PC-3 (cell line): Measurements from ENCODE around the gene MLIP.

Source experiments
- EZH2 ChIP-seq: fragments of 300-600 bp; sonication (generic); IDR thresholded peaks from one replicate; pipeline ENCODE4 v1.6.1; 2017; ENCODE audit warnings: antibody characterized with exemption, mild to moderate bottlenecking, low read length; ENCODE audit not compliant: unreplicated experiment
- TF ChIP-seq, protein P1 (sequence below): fragments of 300-600 bp; sonication (generic); conservative IDR thresholded peaks from 2 replicates; pipeline ENCODE4 v1.5.1; 2017; ENCODE audit warnings: antibody characterized with exemption, low read depth, mild to moderate bottlenecking, low read length

DNA sequence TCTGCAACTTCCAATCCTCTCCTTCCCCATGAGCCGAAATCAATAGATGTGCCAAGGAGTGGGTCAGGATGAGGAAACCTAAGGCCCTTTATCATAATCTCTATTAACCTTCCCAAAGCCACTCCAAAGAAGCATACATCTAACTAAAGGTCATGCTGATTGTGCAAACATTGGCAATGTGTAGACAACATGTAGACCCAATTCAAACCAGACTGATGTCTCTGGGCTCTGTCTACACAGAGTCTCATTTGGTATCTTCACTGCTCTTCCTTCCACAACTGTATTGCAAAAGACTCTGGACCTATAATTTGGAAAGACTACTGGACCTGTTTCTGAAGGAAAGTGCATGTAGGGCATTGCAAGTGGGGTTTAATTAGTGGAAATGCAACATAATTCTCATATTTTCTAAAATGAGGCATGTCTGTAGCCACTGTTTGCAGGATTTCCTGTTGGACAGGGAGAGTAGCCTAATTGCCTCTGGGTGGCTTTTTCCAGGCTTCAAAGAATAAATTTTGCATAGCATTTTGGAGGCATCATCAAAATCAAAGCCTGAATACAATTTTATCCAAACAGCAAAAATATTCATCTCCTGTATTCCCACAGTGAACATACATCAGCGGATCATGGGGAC is 35.0 kb upstream of the MLIP start:
- TF ChIP-seq, protein P1, sequence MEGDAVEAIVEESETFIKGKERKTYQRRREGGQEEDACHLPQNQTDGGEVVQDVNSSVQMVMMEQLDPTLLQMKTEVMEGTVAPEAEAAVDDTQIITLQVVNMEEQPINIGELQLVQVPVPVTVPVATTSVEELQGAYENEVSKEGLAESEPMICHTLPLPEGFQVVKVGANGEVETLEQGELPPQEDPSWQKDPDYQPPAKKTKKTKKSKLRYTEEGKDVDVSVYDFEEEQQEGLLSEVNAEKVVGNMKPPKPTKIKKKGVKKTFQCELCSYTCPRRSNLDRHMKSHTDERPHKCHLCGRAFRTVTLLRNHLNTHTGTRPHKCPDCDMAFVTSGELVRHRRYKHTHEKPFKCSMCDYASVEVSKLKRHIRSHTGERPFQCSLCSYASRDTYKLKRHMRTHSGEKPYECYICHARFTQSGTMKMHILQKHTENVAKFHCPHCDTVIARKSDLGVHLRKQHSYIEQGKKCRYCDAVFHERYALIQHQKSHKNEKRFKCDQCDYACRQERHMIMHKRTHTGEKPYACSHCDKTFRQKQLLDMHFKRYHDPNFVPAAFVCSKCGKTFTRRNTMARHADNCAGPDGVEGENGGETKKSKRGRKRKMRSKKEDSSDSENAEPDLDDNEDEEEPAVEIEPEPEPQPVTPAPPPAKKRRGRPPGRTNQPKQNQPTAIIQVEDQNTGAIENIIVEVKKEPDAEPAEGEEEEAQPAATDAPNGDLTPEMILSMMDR, result no peak
- TF ChIP-seq EZH2, result no peak
